Measurements from ENCODE around the gene MPV17.

DNA sequence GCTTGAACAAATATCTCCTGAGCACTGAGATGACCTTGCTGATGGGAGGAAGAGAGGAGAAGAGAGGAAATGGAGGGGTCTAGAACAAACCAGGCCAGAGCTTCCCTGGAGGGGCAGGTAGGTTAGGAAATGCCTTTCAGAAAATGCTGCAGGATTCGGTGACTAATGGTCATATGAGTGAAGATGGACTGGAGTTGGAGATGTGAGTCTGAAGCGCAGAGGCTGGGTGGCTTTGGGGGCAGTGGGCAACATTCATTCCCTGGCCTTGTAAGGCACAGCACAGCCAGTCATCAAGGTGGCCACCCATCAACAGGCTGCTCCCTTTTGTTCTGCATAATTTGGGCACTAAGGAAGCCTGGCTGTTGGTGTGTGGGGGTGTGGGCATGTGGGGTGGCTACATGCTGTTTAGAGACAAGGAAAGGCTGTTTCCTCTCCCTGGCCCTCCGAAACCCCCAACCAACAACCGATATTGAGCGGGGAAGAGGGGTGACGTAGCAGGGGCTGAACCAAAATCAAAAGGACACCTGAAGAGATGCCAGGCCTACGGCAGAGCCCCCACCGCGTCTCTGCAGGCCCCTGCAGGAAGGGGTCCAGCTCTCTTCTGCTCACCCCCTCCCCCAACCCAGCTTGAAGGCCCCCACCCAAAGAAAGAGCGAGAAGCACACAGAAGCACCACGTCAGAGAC, 61.5 kb downstream of the MPV17 start:
- TF ChIP-seq, protein P1, sequence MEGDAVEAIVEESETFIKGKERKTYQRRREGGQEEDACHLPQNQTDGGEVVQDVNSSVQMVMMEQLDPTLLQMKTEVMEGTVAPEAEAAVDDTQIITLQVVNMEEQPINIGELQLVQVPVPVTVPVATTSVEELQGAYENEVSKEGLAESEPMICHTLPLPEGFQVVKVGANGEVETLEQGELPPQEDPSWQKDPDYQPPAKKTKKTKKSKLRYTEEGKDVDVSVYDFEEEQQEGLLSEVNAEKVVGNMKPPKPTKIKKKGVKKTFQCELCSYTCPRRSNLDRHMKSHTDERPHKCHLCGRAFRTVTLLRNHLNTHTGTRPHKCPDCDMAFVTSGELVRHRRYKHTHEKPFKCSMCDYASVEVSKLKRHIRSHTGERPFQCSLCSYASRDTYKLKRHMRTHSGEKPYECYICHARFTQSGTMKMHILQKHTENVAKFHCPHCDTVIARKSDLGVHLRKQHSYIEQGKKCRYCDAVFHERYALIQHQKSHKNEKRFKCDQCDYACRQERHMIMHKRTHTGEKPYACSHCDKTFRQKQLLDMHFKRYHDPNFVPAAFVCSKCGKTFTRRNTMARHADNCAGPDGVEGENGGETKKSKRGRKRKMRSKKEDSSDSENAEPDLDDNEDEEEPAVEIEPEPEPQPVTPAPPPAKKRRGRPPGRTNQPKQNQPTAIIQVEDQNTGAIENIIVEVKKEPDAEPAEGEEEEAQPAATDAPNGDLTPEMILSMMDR (IDR thresholded peaks at IDR 0.05; ENCODE audit: low read depth, low read length, poor library complexity, severe bottlenecking) = no peak
- TF ChIP-seq EZH2phosphoT487 (IDR thresholded peaks at IDR 0.05; ENCODE audit: borderline replicate concordance, low read length) = no peak
